Medulla oblongata (tissue), 1 donor: ENCODE measurements around the gene HMOX1.
A peak's percentile ranks its signal among the peaks of the same experiment; 100 is the strongest.

Experiments
- DNase-seq: peaks from one replicate; pipeline ENCODE4 v3.0.0-alpha.2; 2015; ENCODE audit errors: extremely low spot score

The HMOX1 gene

GRCh38 chr22:35380013-35380412 is 883 bp upstream of the HMOX1 start:
- no peak for DNase-seq

GRCh38 chr22:35381424-35382009 is 621 bp downstream of the HMOX1 start:
- DNase-seq = peak; percentile 36

- no peak for DNase-seq
These were observed 2.8 kb downstream of the HMOX1 start for GRCh38 chr22:35383679-35384071.

GRCh38 chr22:35384527-35384926 is 3.6 kb downstream of the HMOX1 start:
- no peak for DNase-seq

- no peak for DNase-seq
These were observed 4.2 kb downstream of the HMOX1 start for GRCh38 chr22:35384975-35385588.

GRCh38 chr22:35386670-35387288 is 5.9 kb downstream of the HMOX1 start:
- no peak for DNase-seq

- DNase-seq = no peak
These were observed 10.0 kb downstream of the HMOX1 start for GRCh38 chr22:35390933-35391332.

GRCh38 chr22:35392357-35392756 is 11.5 kb downstream of the HMOX1 start:
- no peak for DNase-seq

GRCh38 chr22:35393116-35394010 is 12.5 kb downstream of the HMOX1 start:
- no peak for DNase-seq

GRCh38 chr22:35394011-35394312 is 13.1 kb downstream of the HMOX1 start:
- no peak for DNase-seq

GRCh38 chr22:35394810-35395563 is 14.1 kb downstream of the HMOX1 start:
- no peak for DNase-seq

- peak; percentile 73 for DNase-seq
These were observed 15.7 kb downstream of the HMOX1 start for GRCh38 chr22:35396622-35397021.

GRCh38 chr22:35397095-35397904 is 16.4 kb downstream of the HMOX1 start:
- no peak for DNase-seq

- no peak for DNase-seq
These were observed 17.7 kb downstream of the HMOX1 start for GRCh38 chr22:35398591-35398973.

GRCh38 chr22:35399114-35399677 is 18.3 kb downstream of the HMOX1 start:
- no peak for DNase-seq

- peak; percentile 99 for DNase-seq
These were observed 19.0 kb downstream of the HMOX1 start, which contains the start of gene MCM5 for GRCh38 chr22:35399678-35400500. MCM5 (plus strand) TSS chr22:35400140; CDS start chr22:35400439, 299 bp downstream.

GRCh38 chr22:35400501-35400790 is 19.6 kb downstream of the HMOX1 start:
- DNase-seq = no peak

- no peak for DNase-seq
These were observed 21.0 kb downstream of the HMOX1 start for GRCh38 chr22:35401863-35402262.

GRCh38 chr22:35403356-35403755 is 22.5 kb downstream of the HMOX1 start:
- no peak for DNase-seq

- no peak for DNase-seq
These were observed 23.3 kb downstream of the HMOX1 start for GRCh38 chr22:35404176-35404575.
